H9 (cell line): Measurements from ENCODE around the gene MYH11. TPM values are rescaled to one million over a fixed set of nuclear protein-coding genes. Genes with fewer than 3 reads are reported as not detected.

Experiments
- DNase-seq: peaks from one replicate; pipeline ENCODE4 v3.0.0-alpha.2; 2017
- H2AFZ ChIP-seq: one replicate; pipeline ENCODE4 v1.6.1; 2013; ENCODE audit warnings: mild to moderate bottlenecking, low read length, control low read depth, moderate library complexity
- H2AK5ac ChIP-seq: 2 replicates; pipeline ENCODE4 v1.6.1; 2013; ENCODE audit warnings: low read length, control low read depth, mixed read lengths; ENCODE audit not compliant: insufficient read length
- H2BK120ac ChIP-seq: one replicate; pipeline ENCODE4 v1.6.1; 2013; ENCODE audit warnings: low read depth, mild to moderate bottlenecking, low read length, control low read depth, inconsistent platforms; ENCODE audit not compliant: poor library complexity, severe bottlenecking
- H2BK12ac ChIP-seq: 2 replicates; pipeline ENCODE4 v1.6.1; 2013; ENCODE audit warnings: low read length, control low read depth, mixed read lengths, low read depth; ENCODE audit not compliant: insufficient read length
- H2BK15ac ChIP-seq: 2 replicates; pipeline ENCODE4 v1.6.1; 2013; ENCODE audit warnings: low read depth, low read length, control low read depth
- H2BK20ac ChIP-seq: one replicate; pipeline ENCODE4 v1.6.1; 2013; ENCODE audit warnings: low read depth, mild to moderate bottlenecking, low read length, control low read depth, inconsistent platforms; ENCODE audit not compliant: poor library complexity, severe bottlenecking
- H2BK5ac ChIP-seq: 2 replicates; pipeline ENCODE4 v1.6.1; 2013; ENCODE audit warnings: low read length, control low read depth, mixed read lengths; ENCODE audit not compliant: insufficient read length
- H3K14ac ChIP-seq: 2 replicates; pipeline ENCODE4 v1.6.1; 2013; ENCODE audit warnings: low read length, control low read depth; ENCODE audit not compliant: insufficient read depth
- H3K18ac ChIP-seq: 2 replicates; pipeline ENCODE4 v1.6.1; 2013; ENCODE audit warnings: low read depth, mild to moderate bottlenecking, mixed read lengths, low read length, control low read depth; ENCODE audit not compliant: insufficient read length
- H3K23ac ChIP-seq: 2 replicates; pipeline ENCODE4 v1.6.1; 2013; ENCODE audit warnings: low read length, control low read depth, mixed read lengths, low read depth; ENCODE audit not compliant: insufficient read length
- H3K23me2 ChIP-seq: 2 replicates; pipeline ENCODE4 v1.6.1; 2013; ENCODE audit warnings: low read depth, mild to moderate bottlenecking, mixed read lengths, low read length, control low read depth; ENCODE audit not compliant: insufficient read length, poor library complexity, severe bottlenecking
- H3K27ac ChIP-seq: 2 replicates; pipeline ENCODE4 v1.5.1; 2013; ENCODE audit warnings: low read length, control low read depth, mixed read lengths, low read depth; ENCODE audit not compliant: insufficient read length
- H3K27me3 ChIP-seq: 2 replicates; pipeline ENCODE4 v1.6.1; 2013; ENCODE audit warnings: low read length, control low read depth, inconsistent platforms; ENCODE audit not compliant: insufficient read depth
- H3K4ac ChIP-seq: 2 replicates; pipeline ENCODE4 v1.6.1; 2013; ENCODE audit warnings: low read depth, mild to moderate bottlenecking, control low read depth, inconsistent platforms, low read length, moderate library complexity
- H3K4me1 ChIP-seq: 2 replicates; pipeline ENCODE4 v1.6.1; 2013; ENCODE audit warnings: low read length, control low read depth, inconsistent platforms; ENCODE audit not compliant: insufficient read depth
- H3K4me2 ChIP-seq: 2 replicates; pipeline ENCODE4 v1.6.1; 2013; ENCODE audit warnings: low read length, control low read depth, mixed read lengths; ENCODE audit not compliant: insufficient read length, insufficient read depth
- H3K56ac ChIP-seq: 2 replicates; pipeline ENCODE4 v1.6.1; 2013; ENCODE audit warnings: low read depth, mild to moderate bottlenecking, mixed read lengths, low read length, control low read depth; ENCODE audit not compliant: insufficient read length
- H3K79me1 ChIP-seq: 2 replicates; pipeline ENCODE4 v1.6.1; 2013; ENCODE audit warnings: low read depth, mild to moderate bottlenecking, moderate library complexity, low read length, control low read depth, inconsistent platforms; ENCODE audit not compliant: insufficient read depth, poor library complexity, severe bottlenecking
- H3K79me2 ChIP-seq: 2 replicates; pipeline ENCODE4 v1.6.1; 2013; ENCODE audit warnings: low read length, control low read depth, inconsistent platforms; ENCODE audit not compliant: insufficient read depth
- H3K9ac ChIP-seq: 2 replicates; pipeline ENCODE4 v1.6.1; 2013; ENCODE audit warnings: low read length, control low read depth, mixed read lengths; ENCODE audit not compliant: insufficient read length; ENCODE audit errors: extremely low read depth
- H3K9me3 ChIP-seq: one replicate; pipeline ENCODE4 v1.6.1; 2013; ENCODE audit warnings: low read depth, low read length, inconsistent platforms; ENCODE audit not compliant: control insufficient read depth
- H3T11ph ChIP-seq: one replicate; pipeline ENCODE4 v1.6.1; 2013; ENCODE audit warnings: mild to moderate bottlenecking, low read length, control low read depth, inconsistent platforms
- H4K20me1 ChIP-seq: one replicate; pipeline ENCODE4 v1.6.1; 2013; ENCODE audit not compliant: control insufficient read depth, insufficient read length, insufficient read depth
- H4K5ac ChIP-seq: 2 replicates; pipeline ENCODE4 v1.6.1; 2013; ENCODE audit warnings: low read depth, mild to moderate bottlenecking, mixed read lengths, low read length, control low read depth; ENCODE audit not compliant: insufficient read length
- H4K8ac ChIP-seq: replicated peaks from 2 replicates; pipeline ENCODE4 v1.6.1; 2013; ENCODE audit warnings: low read length, control low read depth, mixed read lengths, low read depth; ENCODE audit not compliant: insufficient read length
- H4K91ac ChIP-seq: 2 replicates; pipeline ENCODE4 v1.6.1; 2013; ENCODE audit warnings: low read depth, mild to moderate bottlenecking, moderate library complexity, mixed read lengths, low read length, control low read depth; ENCODE audit not compliant: insufficient read length
- H3K27ac Mint-ChIP-seq, 3 experiments: 2 replicates in 2 of 3; 3 replicates in 1 of 3; pipeline ENCODE4 v1.8.0; 2020 to 2021; ENCODE audit warnings: mixed read lengths in 3 of 3, mild to moderate bottlenecking in 1 of 3, moderate library complexity in 1 of 3
- H3K27me3 Mint-ChIP-seq: 2 replicates; pipeline ENCODE4 v1.8.0; 2021; ENCODE audit warnings: low read depth, mild to moderate bottlenecking, moderate library complexity, mixed read lengths
- H3K36me3 Mint-ChIP-seq, 3 experiments: 2 replicates in 2 of 3; 3 replicates in 1 of 3; pipeline ENCODE4 v1.8.0; 2020 to 2021; ENCODE audit warnings: low read depth in 3 of 3, mixed read lengths in 3 of 3; ENCODE audit not compliant: insufficient read depth in 1 of 3
- H3K4me1 Mint-ChIP-seq, 2 experiments: 2 replicates each; pipeline ENCODE4 v1.8.0; 2020; ENCODE audit warnings: mixed read lengths in 2 of 2
- H3K4me3 Mint-ChIP-seq, 2 experiments: 2 replicates in 1 of 2; 3 replicates in 1 of 2; pipeline ENCODE4 v1.8.0; 2020 to 2021; ENCODE audit warnings: mild to moderate bottlenecking in 2 of 2, mixed read lengths in 2 of 2, moderate library complexity in 1 of 2
- H3K9me3 Mint-ChIP-seq, 2 experiments: 2 replicates in 1 of 2; 3 replicates in 1 of 2; pipeline ENCODE4 v1.8.0; 2020; ENCODE audit warnings: mild to moderate bottlenecking in 2 of 2, mixed read lengths in 2 of 2, moderate library complexity in 1 of 2
- CTCF ChIP-seq: fragments of 200-600 bp; sonication (generic); conservative IDR thresholded peaks from 3 replicates; pipeline ENCODE4 v1.8.0; 2021; ENCODE audit warnings: antibody characterized with exemption, mild to moderate bottlenecking
- WGBS: extraction: QIAGEN DNeasy Blood & Tissue Kit; methylation state at CpG from one replicate; pipeline ENCODE4 v1.1.7; 2013; ENCODE audit warnings: missing lambda C conversion rate, low lambda C conversion rate, mixed read lengths; ENCODE audit not compliant: insufficient read length; ENCODE audit errors: extremely low coverage; 5-methylcytosine and 5-hydroxymethylcytosine counted together
- total RNA-seq: library from RNA; stranded (reverse); gene quantifications from 2 replicates; pipeline ENCODE4 v1.2.1, GENCODE V29; 2021

MYH11 gene
- total RNA-seq, 1 experiment from 2014 or later = 0.42 TPM

DNA sequence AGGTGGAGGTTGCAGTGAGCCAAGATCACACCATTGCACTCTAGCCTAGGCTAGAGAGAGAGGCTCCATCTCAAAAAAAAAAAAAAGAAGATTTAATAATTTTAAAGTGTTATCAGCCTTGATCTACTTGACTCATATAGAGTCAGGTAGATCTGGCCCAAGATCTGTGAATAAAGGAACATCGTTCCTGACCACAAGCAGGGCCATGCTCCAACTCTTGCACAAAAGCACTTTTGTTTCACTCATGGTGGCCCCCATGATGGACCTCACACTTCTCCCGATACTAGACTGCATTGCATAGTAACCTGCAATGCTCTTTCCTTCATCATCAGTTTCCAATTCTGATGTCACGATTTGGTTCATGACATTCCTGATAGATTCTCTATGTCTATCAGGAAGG, 5.2 kb upstream of the MYH11 start:
- peaks cover 0 to 17% (median 7%) of the 10 kb centered on the region in 3 experiments; a peak in 5 of 7 replicates for H3K36me3 Mint-ChIP-seq
- Histone ChIP-seq H3T11ph (no peak overlapping the region), H2BK12ac (no peak overlapping the region), H3K9me3 (no peaks in the 10 kb centered on the region), H2BK20ac (no peak overlapping the region), H3K79me2 (no peaks in the 10 kb centered on the region), H3K27me3 (peaks cover 8% of the 10 kb centered on the region; the same call in 1 of the 2 replicates), H3K23me2 (peaks cover 11% of the 10 kb centered on the region), H3K23ac (no peak overlapping the region), H4K20me1 (no peaks in the 10 kb centered on the region), H3K79me1 (no peaks in the 10 kb centered on the region), H4K5ac (no peak overlapping the region), H3K14ac (no peak overlapping the region), H4K8ac (no peak overlapping the region), H3K4me2 (no peak overlapping the region), H3K18ac (no peak overlapping the region), H3K27ac (no peak overlapping the region), H3K56ac (no peak overlapping the region), H2AFZ (no peak overlapping the region), H4K91ac (no peak overlapping the region), H2BK120ac (no peak overlapping the region), H3K9ac (no peak overlapping the region), H2BK15ac (no peak overlapping the region), H3K4ac (no peak overlapping the region), H2BK5ac (no peak overlapping the region), H3K4me1 (no peaks in the 10 kb centered on the region), H2AK5ac (no peak overlapping the region)
- no peak for TF ChIP-seq CTCF
- H3K27me3 Mint-ChIP-seq = peaks cover 24% of the 10 kb centered on the region
- no peak overlapping the region for H3K4me3 Mint-ChIP-seq
- H3K9me3 Mint-ChIP-seq = no peaks in the 10 kb centered on the region
- no CpG with 5 or more reads among the region's 3 CpGs for WGBS
- H3K27ac Mint-ChIP-seq = no peak overlapping the region
- no peak for DNase-seq
- H3K4me1 Mint-ChIP-seq = peaks cover 6 to 8% of the 10 kb centered on the region in 2 experiments
